Breast epithelium (tissue), 4 donors: Measurements from ENCODE around the gene SLC22A23. TPM values are rescaled to one million over a fixed set of nuclear protein-coding genes. Genes with fewer than 3 reads are reported as not detected.
A peak's percentile ranks its signal among the peaks of the same experiment; 100 is the strongest.

Experiments used
- DNase-seq, 2 donors: peaks; one replicate each; pipeline ENCODE4 v3.0.0-alpha.2; 2019; ENCODE audit warnings: low spot score in 2 of 2
- H3K27ac ChIP-seq, 2 donors: fragments of 200-600 bp; sonication (generic) in 1 of 2; one replicate each; pipeline ENCODE4 v1.5.1; 2016 to 2019; ENCODE audit warnings: mild to moderate bottlenecking in 1 of 2
- H3K27me3 ChIP-seq, 2 donors: fragments of 200-600 bp; sonication (generic) in 1 of 2; one replicate each; pipeline versions ENCODE4 v1.5.1 to v1.6.0; 2017 to 2019; ENCODE audit warnings: control low read depth in 1 of 2, mild to moderate bottlenecking in 1 of 2
- H3K36me3 ChIP-seq: fragments of 200-600 bp; one replicate; pipeline ENCODE4 v1.5.1; 2019
- H3K4me1 ChIP-seq, 2 donors: fragments of 200-600 bp; sonication (generic); one replicate each; pipeline ENCODE4 v1.5.1; 2016 to 2019; ENCODE audit warnings: control low read depth in 1 of 2
- H3K4me3 ChIP-seq, 3 donors: fragments of 200-600 bp; sonication (generic); 1 replicate in 2 of 3; 2 replicates in 1 of 3; pipeline ENCODE4 v1.5.1; 2016 to 2019; ENCODE audit warnings: mild to moderate bottlenecking in 3 of 3, moderate library complexity in 2 of 3
- H3K9me3 ChIP-seq, 2 donors: fragments of 200-600 bp; sonication (generic) in 1 of 2; one replicate each; pipeline ENCODE4 v1.5.1; 2016 to 2019; ENCODE audit warnings: control low read depth in 1 of 2
- CTCF ChIP-seq, 3 donors: fragments of 450-650 bp; IDR thresholded peaks; one replicate each; pipeline ENCODE4 v1.5.1; 2016 to 2017; ENCODE audit warnings: antibody characterized with exemption in 3 of 3, mild to moderate bottlenecking in 3 of 3, moderate library complexity in 3 of 3
- POLR2A ChIP-seq: fragments of 450-650 bp; IDR thresholded peaks from one replicate; pipeline ENCODE4 v1.6.1; 2016; ENCODE audit warnings: antibody characterized with exemption, mild to moderate bottlenecking, moderate library complexity
- POLR2AphosphoS5 ChIP-seq, 3 donors: sonication (generic); formaldehyde crosslinking; IDR thresholded peaks; one replicate each; pipeline ENCODE4 v1.6.1; 2017; ENCODE audit warnings: antibody characterized with exemption in 3 of 3
- intact Hi-C: fragments of 100-400 bp; cut with DNase I; formaldehyde crosslinking; loops from one replicate; pipeline ENCODE4 v1.15.1; 2023; ENCODE audit warnings: low total_unique reads
- total RNA-seq, 3 donors: library from RNA; depleted of rRNA; stranded (reverse); fragments of >200 nt; gene quantifications; one replicate each; pipeline ENCODE4 v1.1.0, GENCODE V29; 2016

SLC22A23 gene
- total RNA-seq, 3 donors from 2014 or later, result 10.9 to 26.3 (median 22.9) TPM

DNA sequence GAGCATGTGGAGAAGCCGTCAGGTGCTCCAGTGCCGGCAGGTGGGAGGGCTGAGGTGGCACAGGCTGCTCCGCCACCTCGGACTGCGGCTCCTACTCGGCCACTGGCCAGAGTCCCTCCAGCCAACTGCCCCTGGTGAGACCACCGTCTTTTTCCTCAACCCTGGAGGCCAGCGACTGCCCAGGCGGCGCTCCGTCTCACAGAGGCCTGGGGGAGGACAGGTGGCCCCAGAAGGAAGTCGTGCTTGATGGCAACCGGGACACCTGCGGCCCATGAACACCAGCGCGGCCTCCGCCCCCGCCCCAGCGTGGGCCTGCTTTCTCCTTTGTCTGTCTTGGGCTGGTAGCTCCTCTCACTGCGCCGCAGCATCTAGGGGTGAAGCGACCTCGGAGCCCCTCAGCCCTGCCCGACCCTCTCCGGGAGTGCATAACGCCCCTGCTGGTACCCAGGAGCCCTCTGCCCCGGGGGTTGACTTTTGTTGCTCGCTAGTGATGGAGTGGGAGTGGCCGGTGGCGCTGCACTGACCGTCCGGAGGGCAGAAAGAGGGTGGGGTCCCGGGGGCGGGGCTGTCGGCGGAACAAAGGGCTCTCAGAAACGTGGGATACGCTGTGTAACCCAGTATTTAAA lies 228.7 kb downstream of the SLC22A23 start:
- DNase-seq, result no peak
- H3K27ac ChIP-seq, result peak overlapping the region in 1 of 2 donors; percentile 16

GRCh38 chr6:3227363-3228045 lies 229.3 kb downstream of the SLC22A23 start, which contains the start of gene TUBB2B:
TUBB2B (minus strand) TSS chr6:3227653; CDS start chr6:3227543, 110 bp downstream.
- peak within 1 kb of the TSS in 1 of 2 donors; percentile 16 for H3K27ac ChIP-seq
- intact Hi-C loops, result no loop called here
- peak within 1 kb of the TSS; percentile 37 to 71 (median 50) for H3K4me3 ChIP-seq
- peaks cover 11 to 25% of the 10 kb centered on the region in 2 donors for H3K4me1 ChIP-seq
- H3K9me3 ChIP-seq, result no peaks in the 10 kb centered on the region
- TF ChIP-seq POLR2AphosphoS5 (IDR thresholded peaks at IDR 0.05) (no peak), POLR2A (no peak)
- no peaks in the 10 kb centered on the region for H3K36me3 ChIP-seq
- peaks cover 5 to 37% of the 10 kb centered on the region in 2 donors for H3K27me3 ChIP-seq
- no peak for DNase-seq

More for the DNA sequence above, 228.7 kb downstream of the SLC22A23 start:
- Histone ChIP-seq H3K4me3 (peak overlapping the region; percentile 37 to 71 (median 50)), H3K4me1 (peaks cover 11 to 25% of the 10 kb centered on the region in 2 donors), H3K9me3 (no peaks in the 10 kb centered on the region), H3K36me3 (no peaks in the 10 kb centered on the region), H3K27me3 (peaks cover 5 to 37% of the 10 kb centered on the region in 2 donors)
- TF ChIP-seq POLR2AphosphoS5 (IDR thresholded peaks at IDR 0.05) (no peak), CTCF (IDR thresholded peaks at IDR 0.05) (no peak), POLR2A (no peak)
- intact Hi-C loops, result no loop called here

GRCh38 chr6:3226481-3227362 lies 230.1 kb downstream of the SLC22A23 start:
- no peak for DNase-seq
- peaks cover 5 to 37% of the 10 kb centered on the region in 2 donors for H3K27me3 ChIP-seq
- peak overlapping the region in 1 of 2 donors; percentile 16 for H3K27ac ChIP-seq
- H3K4me1 ChIP-seq, result peaks cover 11 to 25% of the 10 kb centered on the region in 2 donors
- intact Hi-C loops, result no loop called here
- TF ChIP-seq POLR2A (no peak), POLR2AphosphoS5 (IDR thresholded peaks at IDR 0.05) (no peak), CTCF (IDR thresholded peaks at IDR 0.05) (no peak)
- no peaks in the 10 kb centered on the region for H3K9me3 ChIP-seq
- peak overlapping the region; percentile 37 to 71 (median 50) for H3K4me3 ChIP-seq
- H3K36me3 ChIP-seq, result no peaks in the 10 kb centered on the region

GRCh38 chr6:3226042-3226441 lies 230.8 kb downstream of the SLC22A23 start:
- H3K27me3 ChIP-seq, result peaks cover 5 to 37% of the 10 kb centered on the region in 2 donors
- no peak for DNase-seq
- no peak for TF ChIP-seq CTCF (IDR thresholded peaks at IDR 0.05)
- TF ChIP-seq POLR2A, result no peak
- TF ChIP-seq POLR2AphosphoS5 (IDR thresholded peaks at IDR 0.05), result no peak
- intact Hi-C loops, result no loop called here
- no peaks in the 10 kb centered on the region for H3K36me3 ChIP-seq
- H3K4me1 ChIP-seq, result peaks cover 11 to 25% of the 10 kb centered on the region in 2 donors
- no peaks in the 10 kb centered on the region for H3K9me3 ChIP-seq
- H3K4me3 ChIP-seq, result no peak overlapping the region
- H3K27ac ChIP-seq, result no peak overlapping the region

- no peak overlapping the region for H3K27ac ChIP-seq
- no peaks in the 10 kb centered on the region for H3K36me3 ChIP-seq
- H3K4me1 ChIP-seq, result peaks cover 5 to 8% of the 10 kb centered on the region in 2 donors
- no peak overlapping the region for H3K4me3 ChIP-seq
- H3K27me3 ChIP-seq, result peaks cover under 1 to 13% of the 10 kb centered on the region in 2 donors
- intact Hi-C loops, result no loop called here
- no peak for TF ChIP-seq POLR2AphosphoS5 (IDR thresholded peaks at IDR 0.05)
- TF ChIP-seq POLR2A, result no peak
- no peak for TF ChIP-seq CTCF (IDR thresholded peaks at IDR 0.05)
- no peak for DNase-seq
- no peaks in the 10 kb centered on the region for H3K9me3 ChIP-seq
Measured at GRCh38 chr6:3222506-3223038, 234.3 kb downstream of the SLC22A23 start.
